GM18870 (cell line): ENCODE data around the gene RNF213.

Experiments used
- ATAC-seq: cut with Tn5 transposase; IDR thresholded peaks from one replicate; pipeline ENCODE4 v1.9.1; 2021; ENCODE audit warnings: moderate library complexity; ENCODE audit not compliant: unreplicated experiment

The RNF213 gene

DNA sequence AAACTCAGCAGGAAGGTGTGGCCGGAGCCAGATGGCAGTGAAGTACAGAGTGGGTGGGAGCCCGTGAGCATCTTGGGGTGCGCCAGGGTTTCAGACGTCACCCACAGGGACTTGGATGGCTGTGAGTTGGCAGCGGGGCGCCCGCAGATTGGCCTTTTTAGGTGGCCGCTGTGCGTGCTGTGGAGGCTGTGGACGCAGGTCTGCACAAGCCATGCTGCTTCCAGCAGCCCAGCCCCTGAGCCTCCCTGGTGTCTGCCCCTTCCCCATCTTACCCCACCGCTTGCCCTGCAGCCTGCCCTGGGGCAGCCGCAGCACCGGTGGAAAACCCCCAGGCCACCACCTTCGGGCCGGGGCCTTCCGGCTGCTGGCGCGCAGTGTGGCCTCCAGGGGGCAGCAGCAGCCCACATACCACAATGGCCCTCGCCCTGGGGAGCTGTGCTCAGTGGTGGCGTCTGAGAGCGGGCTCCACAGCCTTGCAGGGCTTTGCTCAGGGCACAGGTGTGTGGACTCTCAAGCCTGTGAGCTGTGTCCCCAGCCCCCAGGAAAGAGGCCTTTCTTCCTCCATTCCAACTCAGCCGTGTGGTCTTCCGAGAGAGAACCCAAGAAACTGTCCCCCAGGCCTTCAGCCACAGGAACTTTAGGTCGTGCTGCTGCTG lies 166.1 kb downstream of the RNF213 start:
- ATAC-seq: no peak

DNA sequence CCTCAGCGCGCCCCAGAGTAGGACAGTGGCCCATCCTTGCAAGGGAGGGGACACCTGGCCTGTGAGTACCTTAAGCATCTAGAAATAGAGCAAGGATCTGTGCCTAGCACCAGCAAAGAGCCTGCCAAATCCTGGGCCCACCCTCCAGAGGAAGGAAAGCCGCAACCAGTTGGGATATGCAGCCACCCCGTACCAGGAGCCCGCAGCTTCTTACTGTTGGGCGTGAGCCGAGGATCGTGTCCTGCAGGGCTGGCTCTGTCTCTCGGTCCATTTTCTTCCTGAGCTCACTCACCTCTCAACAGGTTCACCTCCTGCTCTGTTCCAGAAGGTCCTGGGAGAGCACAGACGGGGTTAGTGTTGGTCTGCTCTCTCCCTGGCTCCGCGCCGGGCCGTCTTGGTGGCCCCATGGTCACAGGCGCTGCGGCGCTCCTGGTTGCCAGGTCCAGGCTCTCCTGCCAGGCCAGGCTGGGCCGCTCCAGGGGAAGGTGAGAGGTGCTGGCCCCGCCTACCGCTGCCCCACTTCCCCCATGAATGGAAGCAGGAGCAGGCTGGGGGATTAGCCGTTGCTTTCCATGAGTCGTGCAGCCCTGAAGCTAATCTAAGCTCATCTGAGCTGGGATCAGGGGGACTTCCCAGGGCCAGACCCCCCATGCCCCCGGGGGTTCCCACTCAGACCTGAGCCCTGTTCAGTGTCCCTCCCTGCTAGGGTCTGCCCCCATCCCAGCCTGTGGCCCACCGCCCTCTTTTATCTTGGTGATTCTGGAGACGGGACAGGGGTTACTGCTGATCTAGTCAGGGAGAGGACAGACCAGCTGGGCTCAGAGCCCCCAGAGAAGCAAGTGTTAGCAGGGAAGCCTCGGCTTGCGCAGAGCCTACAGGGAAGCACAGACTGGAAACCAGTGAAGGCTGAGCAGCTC lies 167.0 kb downstream of the RNF213 start:
- no peak for ATAC-seq

DNA sequence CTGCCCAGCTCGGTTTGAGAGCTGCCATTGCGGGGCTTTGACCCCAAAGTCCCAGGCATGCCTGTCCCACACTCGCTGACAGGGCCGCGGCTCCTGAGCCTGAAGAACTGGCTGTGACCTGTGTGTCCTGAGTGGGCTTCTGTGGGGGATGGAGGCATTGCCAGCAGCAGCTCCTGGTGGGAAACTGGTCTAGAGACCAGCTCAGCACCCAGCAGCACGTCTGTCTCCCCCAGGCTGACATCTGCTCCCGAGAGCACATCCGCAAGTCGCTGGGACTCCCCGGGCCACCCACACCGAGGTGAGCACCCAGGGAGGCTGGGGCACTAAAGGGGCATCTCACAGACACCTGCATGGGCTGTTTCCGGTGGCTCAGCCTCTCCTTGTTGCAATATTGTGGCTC lies 167.7 kb downstream of the RNF213 start:
- no peak for ATAC-seq

DNA sequence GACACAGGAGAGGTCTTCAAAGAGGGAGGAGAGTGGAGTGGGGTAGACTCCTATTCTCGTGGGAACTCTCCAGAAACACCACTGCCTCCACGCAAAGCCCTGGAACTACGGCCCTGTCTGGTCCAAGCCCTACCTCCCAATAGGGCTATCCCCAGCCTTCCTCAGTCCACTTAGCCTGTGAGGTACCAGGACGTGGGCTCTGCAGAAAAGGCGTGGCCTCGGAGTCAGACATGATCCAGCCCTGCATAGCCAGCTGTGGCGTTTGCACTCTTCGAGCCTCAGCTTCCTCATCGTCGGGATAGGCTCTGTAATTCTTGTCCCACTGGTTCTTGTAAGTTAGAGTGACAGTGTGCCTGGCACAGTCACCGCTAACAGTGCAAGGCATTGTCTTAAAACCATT lies 168.1 kb downstream of the RNF213 start:
- no peak for ATAC-seq

DNA sequence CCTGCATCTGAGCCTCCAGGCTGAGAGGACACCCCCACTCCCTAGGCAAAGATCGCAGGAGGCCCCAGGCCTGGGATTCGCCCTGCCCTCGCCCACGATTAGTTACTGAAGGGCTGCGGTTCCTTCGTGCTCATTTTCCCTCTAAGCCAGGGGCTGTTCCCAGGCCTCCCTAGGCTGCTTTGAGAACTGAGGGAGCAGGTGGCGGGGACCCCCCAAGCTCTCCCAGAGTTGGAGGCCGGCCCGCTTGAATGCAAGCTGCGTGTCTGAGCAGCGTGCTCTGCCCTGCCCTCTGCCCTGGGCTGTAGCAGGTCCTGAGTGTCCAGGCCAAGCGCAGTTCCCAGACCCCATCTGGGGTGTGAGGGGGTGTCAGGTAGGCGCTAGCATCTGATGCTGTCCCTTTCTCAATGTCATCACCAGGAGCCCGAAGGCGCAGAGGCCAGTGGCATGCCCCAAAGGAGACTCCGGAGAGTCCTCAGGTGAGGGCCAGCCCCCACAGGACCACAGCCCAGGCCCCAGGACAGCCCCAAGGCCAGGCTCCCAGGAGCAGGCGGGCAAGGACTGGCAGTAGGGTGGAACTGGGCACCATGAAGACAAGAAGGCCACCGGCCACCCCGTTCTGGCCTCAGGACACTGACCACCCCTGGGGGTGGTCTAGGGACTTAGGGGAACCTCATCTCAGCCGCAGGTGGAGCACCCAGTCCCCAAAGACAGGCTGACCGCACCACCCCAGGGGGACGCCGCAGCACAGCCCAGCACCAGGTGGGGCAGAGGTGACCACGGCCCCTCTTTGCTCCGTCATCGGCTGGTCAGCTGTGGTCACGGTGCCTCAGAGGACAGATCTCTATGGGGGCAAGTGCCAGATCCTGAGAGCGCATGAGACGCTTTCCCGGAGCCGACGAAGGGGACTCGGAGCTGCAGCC lies 169.0 kb downstream of the RNF213 start:
- no peak for ATAC-seq

DNA sequence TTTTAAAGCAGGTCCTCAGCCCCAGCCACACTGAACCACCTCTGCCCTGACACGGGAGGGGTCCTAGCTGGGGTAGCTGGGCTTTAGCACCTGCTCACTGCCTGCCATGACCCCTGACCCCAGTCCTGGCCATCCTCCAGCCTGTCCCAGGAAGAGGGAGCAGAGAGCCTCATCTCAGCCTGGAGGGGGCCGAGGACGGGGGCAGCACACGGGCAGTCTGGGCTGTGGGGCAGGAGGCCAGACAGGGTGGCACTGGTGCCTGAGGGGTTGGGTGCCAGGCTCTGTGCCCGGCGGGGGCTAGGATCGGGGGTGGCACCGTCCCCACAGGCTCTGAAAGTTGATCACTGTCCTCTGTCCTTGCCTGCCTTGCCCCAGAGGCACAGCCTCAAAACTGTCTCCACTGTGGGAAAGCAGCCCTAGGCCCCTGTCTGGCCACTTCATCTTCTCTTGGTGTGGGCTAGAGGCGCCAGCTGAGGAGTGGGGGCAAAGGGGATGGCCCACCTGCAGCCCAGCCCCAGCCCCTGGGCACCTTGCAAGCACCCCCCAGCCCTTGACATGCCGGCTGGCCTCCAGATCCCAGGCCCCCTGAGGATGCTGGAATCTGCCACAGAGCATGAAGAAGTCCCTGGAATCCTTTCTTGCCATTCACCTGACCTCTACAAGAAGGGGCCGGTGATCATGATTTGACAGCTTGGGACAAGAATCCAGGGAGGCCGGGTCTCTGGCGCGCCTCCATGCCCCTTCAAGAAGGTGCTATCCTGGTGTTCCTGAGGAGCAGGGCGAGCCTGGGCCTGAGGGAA lies 170.0 kb downstream of the RNF213 start:
- ATAC-seq: no peak

DNA sequence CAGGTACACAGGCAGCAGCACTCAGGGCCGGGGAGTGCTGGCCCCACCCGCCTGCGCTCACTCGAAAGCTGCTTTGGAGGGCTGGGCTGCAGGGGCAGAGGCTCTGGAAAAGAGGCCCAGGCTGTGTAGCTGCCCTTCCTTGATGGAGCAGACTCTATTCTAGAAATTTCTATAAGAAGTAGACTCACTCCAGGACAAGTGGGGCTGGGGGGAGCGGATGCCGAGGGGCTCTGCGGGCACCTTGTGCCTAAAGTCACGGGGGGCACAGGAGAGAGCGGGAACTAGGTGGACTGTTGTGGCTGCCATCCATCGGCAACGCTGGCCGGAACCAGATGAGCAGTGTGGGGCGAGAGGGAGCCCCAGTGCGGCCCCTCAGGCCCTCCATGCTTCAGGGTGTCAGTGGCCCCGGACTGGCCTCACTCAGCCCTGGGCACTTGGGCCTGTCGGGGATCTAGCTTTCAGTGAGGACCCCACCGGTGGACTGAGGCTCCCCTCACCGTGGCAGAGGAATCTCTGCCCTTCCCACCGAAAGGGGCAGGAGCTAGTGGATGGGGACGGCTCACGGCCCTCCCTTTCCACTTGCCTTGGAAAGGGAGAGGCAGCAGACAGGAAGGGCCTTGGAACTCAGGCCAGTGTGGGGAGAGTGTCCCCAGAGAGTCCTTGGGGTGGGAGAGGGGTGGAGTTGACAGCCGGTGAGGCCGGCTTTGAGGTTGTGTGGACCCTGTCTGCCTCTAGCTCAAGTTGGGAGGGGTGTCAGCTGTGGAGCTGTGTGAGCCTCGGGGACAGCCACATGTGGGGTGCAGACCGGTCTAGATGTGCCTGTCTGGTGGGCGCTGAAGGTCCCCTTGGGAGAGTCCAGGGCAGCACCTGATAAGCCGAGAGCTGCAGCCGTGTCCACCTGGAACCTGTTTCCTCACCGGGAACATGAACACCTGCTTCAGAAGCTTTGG lies 170.9 kb downstream of the RNF213 start:
- ATAC-seq: no peak

DNA sequence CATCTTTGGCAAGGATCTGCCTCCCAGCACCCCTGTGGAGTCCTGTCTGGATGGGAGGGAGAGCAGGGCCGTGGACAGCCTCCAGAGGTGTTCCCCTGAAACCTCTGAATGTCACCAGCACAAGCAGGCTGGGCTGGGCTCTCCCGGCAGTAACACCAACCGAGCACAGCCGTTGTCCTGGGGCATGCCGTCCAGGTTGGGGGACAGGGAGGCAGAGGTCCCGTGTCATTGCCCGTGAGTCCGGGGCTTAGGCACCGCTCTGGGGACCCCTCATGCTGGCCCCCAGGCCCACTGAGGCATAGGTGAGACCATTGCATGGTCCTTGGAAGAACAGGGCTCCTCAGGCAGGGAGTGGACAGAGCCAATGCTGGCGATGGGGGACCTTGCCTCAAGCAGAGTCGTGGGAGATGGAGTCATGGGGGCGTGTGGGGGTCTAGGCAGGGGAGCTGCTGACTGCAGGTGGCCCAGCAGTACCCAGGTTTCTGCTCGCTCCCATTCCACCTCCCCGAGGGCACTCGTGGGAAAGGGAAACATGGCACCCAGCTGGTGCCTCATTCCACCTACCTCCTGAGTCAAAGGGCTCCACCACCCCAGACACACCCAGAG lies 171.8 kb downstream of the RNF213 start:
- no peak for ATAC-seq

DNA sequence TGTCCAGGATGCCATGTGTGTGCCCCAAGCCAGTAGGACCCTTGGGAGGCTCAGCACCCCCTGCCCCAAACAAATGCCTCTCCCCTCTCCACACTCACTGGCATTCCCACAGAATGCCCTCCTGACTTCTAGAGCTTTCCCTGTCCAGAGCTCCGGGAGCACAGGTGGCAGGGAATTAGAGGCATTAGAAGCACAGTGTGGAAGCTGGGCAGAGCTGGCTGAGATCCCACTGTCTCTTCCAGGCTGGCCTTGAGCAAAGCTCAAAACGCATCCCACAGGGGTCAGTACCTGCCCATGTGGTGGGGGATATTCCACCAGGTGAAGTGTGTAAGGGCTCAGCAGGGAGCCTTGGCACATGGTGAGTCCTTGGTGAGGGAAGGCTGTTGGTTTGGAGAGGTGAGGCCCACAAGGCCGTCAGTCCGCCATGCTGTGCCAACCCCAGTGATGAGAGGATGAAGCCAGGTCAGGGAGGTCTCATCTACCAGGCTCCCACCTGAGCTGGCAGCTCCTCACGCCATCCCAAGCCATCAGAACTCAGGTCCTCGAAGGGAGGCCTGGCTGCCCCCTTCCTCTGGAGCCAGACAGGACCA lies 172.4 kb downstream of the RNF213 start:
- no peak for ATAC-seq

DNA sequence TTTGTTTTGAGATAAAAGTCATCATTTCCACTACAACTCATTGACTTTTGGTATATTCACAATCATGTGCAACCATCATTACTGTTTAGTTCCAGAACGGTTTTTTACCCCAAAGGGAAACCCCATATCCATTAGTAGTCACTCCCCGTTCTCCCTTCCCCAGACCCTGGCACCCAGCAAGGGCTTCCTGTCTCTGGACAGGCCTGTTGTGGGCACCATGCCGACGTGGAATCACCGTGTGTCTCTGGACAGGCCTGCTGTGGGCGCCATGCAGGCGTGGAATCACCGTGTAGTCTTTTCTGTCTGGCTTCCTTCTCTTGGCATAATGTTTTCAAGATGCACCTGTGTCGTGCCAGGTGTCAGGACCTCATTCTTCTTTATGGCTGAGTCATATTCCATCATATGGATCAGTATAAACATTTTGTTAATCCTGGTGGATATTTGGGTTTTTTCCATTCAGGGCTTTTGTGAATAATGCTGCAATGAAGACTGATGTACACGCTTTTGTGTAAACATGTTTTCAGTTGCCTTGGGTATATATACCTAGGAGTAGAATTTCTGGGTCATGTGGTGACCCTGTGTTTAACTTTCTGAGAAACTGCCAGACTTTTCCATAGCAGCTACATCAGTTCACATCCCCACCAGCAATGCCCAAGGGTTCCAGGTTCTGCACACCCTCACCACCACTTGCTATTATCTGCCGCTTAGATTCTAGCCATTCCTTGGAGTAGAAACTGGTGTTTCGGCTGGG lies 173.4 kb downstream of the RNF213 start:
- ATAC-seq: no peak

DNA sequence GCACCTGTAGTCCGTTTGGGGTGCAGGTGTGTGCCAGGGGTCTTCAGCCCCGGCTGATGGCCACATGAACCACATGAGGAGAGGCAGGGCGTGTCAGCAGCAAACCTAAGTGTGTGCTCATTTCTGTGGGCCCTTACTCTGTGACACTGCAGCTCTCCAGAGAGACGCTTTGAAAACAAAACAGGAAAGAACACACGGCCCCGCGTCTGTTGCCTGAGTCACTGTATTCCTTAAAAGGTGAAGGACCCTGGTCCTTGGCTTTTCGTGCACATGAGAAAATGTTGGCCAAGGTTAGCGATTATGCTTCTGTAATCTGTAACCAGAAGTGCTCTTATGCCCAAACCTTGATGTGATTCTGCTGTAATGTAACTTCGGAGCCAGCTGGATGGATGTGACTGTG lies 176.9 kb downstream of the RNF213 start:
- ATAC-seq: no peak

DNA sequence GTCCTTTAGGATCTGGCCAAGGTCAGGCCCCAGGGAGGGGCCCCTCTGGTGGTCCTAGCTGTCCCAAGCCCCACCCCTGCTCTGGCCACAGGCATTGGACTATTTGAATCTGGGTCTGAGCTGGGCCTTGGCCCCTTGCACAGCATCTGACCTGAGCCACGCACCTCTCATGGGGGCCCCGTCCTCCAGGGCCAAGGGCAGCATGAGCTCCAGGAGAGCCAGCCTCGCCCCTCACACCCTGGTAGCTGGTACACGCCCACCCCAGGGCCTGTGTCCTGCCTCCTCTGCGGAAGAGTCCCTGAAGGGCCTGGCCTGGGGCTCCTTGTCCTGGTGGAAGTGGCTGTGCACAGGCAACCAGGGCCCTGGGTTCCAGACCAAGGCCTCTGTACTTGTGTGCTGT lies 178.2 kb downstream of the RNF213 start:
- ATAC-seq: no peak

DNA sequence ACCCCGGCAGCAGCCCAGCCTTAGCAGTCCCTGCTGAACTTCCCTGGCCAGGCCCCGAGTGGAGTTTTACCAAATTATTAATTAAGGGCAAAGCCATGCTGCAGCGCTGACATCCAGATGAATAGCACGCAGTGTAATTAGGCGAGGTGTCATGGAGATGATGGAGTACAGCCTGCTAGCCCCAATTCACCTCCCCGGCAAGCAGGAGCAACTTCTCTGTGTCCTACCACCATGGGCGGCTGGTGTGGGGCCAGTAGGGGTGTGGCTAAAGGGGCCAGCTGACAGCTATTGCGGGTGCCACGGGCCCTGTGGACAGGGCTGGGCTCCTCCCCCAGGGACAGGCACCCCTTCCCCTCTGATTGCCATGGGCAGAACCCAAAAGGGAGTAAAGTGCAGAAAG lies 178.8 kb downstream of the RNF213 start:
- no peak for ATAC-seq

DNA sequence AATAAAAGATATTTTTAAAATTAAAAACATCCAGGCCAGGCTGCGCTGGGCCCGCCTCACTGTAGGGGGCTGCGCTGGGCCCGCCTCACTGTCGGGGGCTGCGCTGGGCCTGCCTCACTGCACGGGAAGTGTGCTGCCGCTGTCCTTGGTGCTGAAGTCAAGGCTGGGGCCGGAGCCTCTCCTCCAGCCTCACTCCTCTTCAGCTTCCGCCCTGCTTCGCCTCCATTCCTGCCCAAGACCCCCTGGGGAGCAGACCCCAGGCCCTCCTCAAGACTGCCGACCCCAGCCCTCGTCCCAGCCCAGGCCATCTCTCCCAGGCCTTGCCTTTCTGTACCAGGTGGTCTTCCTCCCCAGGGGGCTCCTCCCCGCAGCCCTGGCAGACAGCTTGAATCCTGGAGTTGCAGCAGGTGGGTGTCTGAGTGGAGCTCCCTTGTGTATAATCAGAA lies 180.5 kb downstream of the RNF213 start:
- no peak for ATAC-seq

DNA sequence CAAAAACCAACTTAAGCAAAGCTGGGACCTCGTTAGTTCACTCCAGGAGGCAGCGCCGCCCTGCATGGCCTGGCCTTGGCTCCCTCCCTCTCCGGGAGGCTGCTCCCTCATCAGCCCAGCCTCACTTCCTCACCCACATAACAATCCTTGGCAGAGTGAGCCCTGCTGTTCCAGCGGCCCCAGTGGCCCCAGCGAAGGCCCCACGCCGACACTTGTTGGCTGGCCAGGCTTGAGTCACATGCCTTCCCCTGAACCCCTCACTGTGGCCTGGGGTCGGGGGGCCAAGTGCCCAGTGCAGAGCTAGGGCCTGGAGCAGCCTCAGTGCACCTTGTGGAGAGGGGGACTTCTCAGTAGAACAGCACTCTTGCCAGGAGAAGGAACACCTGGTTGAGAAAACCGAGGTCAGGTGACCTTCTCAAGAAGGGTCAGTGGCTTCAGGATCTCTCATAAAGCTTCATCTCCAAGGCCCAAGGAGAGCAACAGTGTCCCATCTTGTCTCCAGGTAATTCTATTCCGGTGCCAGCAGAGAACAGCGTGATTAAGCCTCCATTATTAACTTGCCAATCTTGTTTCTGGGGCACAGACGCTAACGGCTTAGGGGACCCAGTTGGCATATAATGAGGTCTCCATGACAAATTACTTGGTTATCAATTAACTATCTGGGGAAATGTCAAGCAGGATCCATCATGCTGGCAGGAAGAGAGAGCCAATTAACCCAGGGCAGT lies 181.1 kb downstream of the RNF213 start:
- ATAC-seq: no peak

DNA sequence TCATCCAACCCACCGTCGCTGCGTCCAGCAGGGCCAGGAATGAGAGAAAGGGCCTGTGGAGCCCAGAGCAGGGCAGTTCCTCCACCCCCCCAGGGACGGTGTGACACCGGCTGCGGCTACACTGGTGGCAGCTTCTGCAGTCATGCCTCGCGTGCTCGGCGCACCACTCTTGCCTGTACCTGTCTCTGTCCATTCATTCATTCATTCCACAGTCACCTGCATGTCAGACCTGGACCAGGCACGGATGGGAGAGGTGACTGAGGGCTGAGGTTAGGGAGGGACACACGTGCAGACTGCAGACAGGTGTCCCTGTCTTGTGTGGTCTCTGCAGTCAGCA lies 181.6 kb downstream of the RNF213 start:
- no peak for ATAC-seq

DNA sequence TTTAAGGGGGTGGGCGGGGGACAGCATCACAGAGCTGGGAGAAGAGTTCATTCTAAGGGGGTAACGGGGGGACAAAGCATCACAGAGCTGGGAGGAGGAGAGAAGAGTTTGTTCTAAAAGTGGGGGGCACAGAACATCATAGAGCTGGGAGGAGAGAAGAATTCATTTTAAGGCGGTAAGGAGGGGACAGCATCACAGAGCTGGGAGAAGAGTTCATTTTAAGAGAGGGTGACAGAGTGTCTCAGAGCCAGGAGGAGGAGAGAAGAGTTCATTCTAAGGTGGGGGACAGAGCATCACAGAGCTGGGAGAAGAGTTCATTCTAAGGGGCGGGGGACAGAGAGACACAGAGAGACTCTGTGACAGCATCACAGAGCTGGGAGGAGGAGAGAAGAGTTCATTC lies 182.1 kb downstream of the RNF213 start:
- no peak for ATAC-seq
